Measurements from ENCODE around the gene MEMO1. TPM values are rescaled to one million over a fixed set of nuclear protein-coding genes. Genes with fewer than 3 reads are reported as not detected.
"Not testable (repeated sequence)": the region's sequence is repeated elsewhere in the genome, so short reads cannot be mapped to it uniquely, and the experiment has no call there.

MEMO1 gene
- polyA plus RNA-seq, 1 experiment: 64.5 TPM

- peak overlapping the region; percentile 81 for H3K4me3 ChIP-seq (ENCODE audit: low read depth, low read length)
- ChIA-PET CTCF (no interaction called here), POLR2A (interaction anchor here (1.5 kb wide), 1 partner anchor 28 kb away, joined by 6 read pairs; the partner anchor contains the start of gene DPY30)
- H3K9me3 ChIP-seq (ENCODE audit: control insufficient read depth, insufficient read depth, low read length): no peaks in the 10 kb centered on the region
- no peak for DNase-seq (ENCODE audit: low read depth, low spot score)
- H3K27me3 ChIP-seq (ENCODE audit: control insufficient read depth, insufficient read depth, low read length): no peaks in the 10 kb centered on the region
- TF ChIP-seq CTCF (IDR thresholded peaks at IDR 0.05; ENCODE audit: low read depth, low read length): no peak
- no peak overlapping the region for H3K27ac ChIP-seq (ENCODE audit: low read depth, low read length)
Measured at GRCh38 chr2:32011485-32011960, 715 bp upstream of the MEMO1 start.

- CTCF ChIA-PET; DNase-seq (ENCODE audit: low read depth, low spot score); H3K27me3 ChIP-seq (ENCODE audit: control insufficient read depth, insufficient read depth, low read length); H3K9me3 ChIP-seq (ENCODE audit: control insufficient read depth, insufficient read depth, low read length); H3K27ac ChIP-seq (ENCODE audit: low read depth, low read length): not testable (repeated sequence)
- H3K4me3 ChIP-seq (ENCODE audit: low read depth, low read length): peak overlapping the region; percentile 84
- POLR2A ChIA-PET: interaction anchor here (0.8 to 1.5 kb wide), 2 partner anchors 29 to 53 kb away, joined by 4 to 6 read pairs; partner anchors contain the start of genes DPY30 and SPAST
Measured at GRCh38 chr2:32010280-32010669, 533 bp downstream of the MEMO1 start.

- TF ChIP-seq CTCF (IDR thresholded peaks at IDR 0.05; ENCODE audit: low read depth, low read length): no peak
- no peak for DNase-seq (ENCODE audit: low read depth, low spot score)
- CTCF ChIA-PET: no interaction called here
- H3K4me3 ChIP-seq (ENCODE audit: low read depth, low read length): peak overlapping the region; percentile 84
- peak overlapping the region; percentile 39 for H3K27ac ChIP-seq (ENCODE audit: low read depth, low read length)
- H3K9me3 ChIP-seq (ENCODE audit: control insufficient read depth, insufficient read depth, low read length): no peaks in the 10 kb centered on the region
- POLR2A ChIA-PET: interaction anchor here (0.8 to 1.3 kb wide), 2 partner anchors 53 to 54 kb away, joined by 4 to 6 read pairs; partner anchors contain the start of gene SPAST
- no peaks in the 10 kb centered on the region for H3K27me3 ChIP-seq (ENCODE audit: control insufficient read depth, insufficient read depth, low read length)
Measured at GRCh38 chr2:32009516-32010256, 1.1 kb downstream of the MEMO1 start.

GRCh38 chr2:32008805-32009515, 1.8 kb downstream of the MEMO1 start:
- H3K27ac ChIP-seq (ENCODE audit: low read depth, low read length): peak overlapping the region; percentile 39

GRCh38 chr2:32007121-32007391, 3.8 kb downstream of the MEMO1 start:
- no peak for DNase-seq (ENCODE audit: low read depth, low spot score)
- no peaks in the 10 kb centered on the region for H3K27me3 ChIP-seq (ENCODE audit: control insufficient read depth, insufficient read depth, low read length)
- H3K27ac ChIP-seq (ENCODE audit: low read depth, low read length): no peak overlapping the region
- H3K4me3 ChIP-seq (ENCODE audit: low read depth, low read length): no peak overlapping the region
- POLR2A ChIA-PET: no interaction called here
- H3K9me3 ChIP-seq (ENCODE audit: control insufficient read depth, insufficient read depth, low read length): no peaks in the 10 kb centered on the region
- CTCF ChIA-PET: no interaction called here
- TF ChIP-seq CTCF (IDR thresholded peaks at IDR 0.05; ENCODE audit: low read depth, low read length): no peak

More at GRCh38 chr2:32008805-32009515, 1.8 kb downstream of the MEMO1 start:
- Histone ChIP-seq H3K9me3 (ENCODE audit: control insufficient read depth, insufficient read depth, low read length) (no peaks in the 10 kb centered on the region), H3K27me3 (ENCODE audit: control insufficient read depth, insufficient read depth, low read length) (no peaks in the 10 kb centered on the region), H3K4me3 (ENCODE audit: low read depth, low read length) (peak overlapping the region; percentile 84)
- CTCF ChIA-PET: no interaction called here
- POLR2A ChIA-PET: interaction anchor here (0.5 to 1.3 kb wide), 3 partner anchors 19 to 55 kb away, joined by 3 to 6 read pairs (median 3); partner anchors contain the start of genes DPY30 and SPAST
- no peak for DNase-seq (ENCODE audit: low read depth, low spot score)
- no peak for TF ChIP-seq CTCF (IDR thresholded peaks at IDR 0.05; ENCODE audit: low read depth, low read length)
